K562 (cell line): Measurements from ENCODE around the gene BIN1. TPM values are rescaled to one million over a fixed set of nuclear protein-coding genes. Genes with fewer than 3 reads are reported as not detected.

Source experiments
- ARID4B ChIP-seq: sonication (generic); formaldehyde crosslinking; IDR thresholded peaks from 2 replicates; pipeline ENCODE4 v1.8.0; 2022; ENCODE audit warnings: mild to moderate bottlenecking, missing genetic modification reagents
- CCAR2 ChIP-seq: fragments of 200-400 bp; formaldehyde crosslinking; IDR thresholded peaks from 2 replicates; pipeline ENCODE4 v1.6.1; 2017; ENCODE audit warnings: mild to moderate bottlenecking, low read depth, low read length
- E2F3 ChIP-seq: fragments of 250-450 bp; sonication (Bioruptor Pico); IDR thresholded peaks from 2 replicates; pipeline ENCODE4 v1.4.0; 2020; ENCODE audit warnings: mild to moderate bottlenecking
- FOXO4 ChIP-seq: fragments of 450-650 bp; formaldehyde crosslinking; IDR thresholded peaks from 2 replicates; pipeline ENCODE4 v1.4.0; 2020; ENCODE audit warnings: mild to moderate bottlenecking, moderate library complexity
- JUND ChIP-seq, 2 experiments: IDR thresholded peaks; 2 replicates in 1 of 2; 3 replicates in 1 of 2; pipeline ENCODE4 v1.6.1; 2011; ENCODE audit warnings: borderline replicate concordance in 2 of 2, low read depth in 2 of 2, low read length in 2 of 2, improper control_type of control experiment in 1 of 2, missing biosample characterization in 1 of 2, missing genetic modification characterization in 1 of 2, missing genetic modification reagents in 1 of 2
- KLF1 ChIP-seq: fragments of 450-650 bp; IDR thresholded peaks from 2 replicates; pipeline ENCODE4 v1.6.1; 2016; ENCODE audit warnings: missing genetic modification characterization, missing compliant biosample characterization
- RCOR1 ChIP-seq, 2 experiments: IDR thresholded peaks; 2 replicates each; pipeline ENCODE4 v1.6.1; 2012; ENCODE audit warnings: low read depth in 2 of 2, low read length in 2 of 2, borderline replicate concordance in 1 of 2, improper control_type of control experiment in 1 of 2
- SREBF2 ChIP-seq: sonication (generic); formaldehyde crosslinking; IDR thresholded peaks from 2 replicates; pipeline ENCODE4 v1.4.0; 2020; ENCODE audit warnings: mild to moderate bottlenecking, missing genetic modification reagents
- TCF3 ChIP-seq: sonication (generic); formaldehyde crosslinking; IDR thresholded peaks from 2 replicates; pipeline ENCODE4 v1.4.0; 2020; ENCODE audit warnings: mild to moderate bottlenecking, missing genetic modification reagents
- UBTF ChIP-seq, 2 experiments: IDR thresholded peaks; 2 replicates each; pipeline ENCODE4 v1.6.1; 2012; ENCODE audit warnings: improper control_type of control experiment in 2 of 2, low read depth in 2 of 2, low read length in 2 of 2, borderline replicate concordance in 1 of 2
- ZHX1 ChIP-seq: fragments of 150-350 bp; conservative IDR thresholded peaks from 2 replicates; pipeline ENCODE4 v1.6.1; 2014; ENCODE audit warnings: low read length
- ZNF232 ChIP-seq: sonication (generic); formaldehyde crosslinking; IDR thresholded peaks from 2 replicates; pipeline ENCODE4 v1.8.0; 2022; ENCODE audit warnings: mild to moderate bottlenecking, missing genetic modification reagents
- polyA plus RNA-seq, 8 experiments: library from polyadenylated mRNA; depleted of rRNA in 4 of 8; stranded (reverse) in 5 of 8; unstranded in 3 of 8; fragments of >200 nt; fragmentation: Nextera tagmentation in 2 of 8; fragmentation: Illumina TruSeq in 1 of 8; extraction: Ambion mirVana in 2 of 8; extraction: Trizol in 1 of 8; gene quantifications; 2 replicates each; pipeline versions ENCODE4 v1.2.1 to v1.2.3, GENCODE V29; 2011 to 2014; ENCODE audit warnings: inconsistent platforms in 1 of 8, missing spikeins in 1 of 8
- total RNA-seq, 7 experiments: library from RNA; depleted of rRNA in 6 of 7; stranded (reverse); fragments of >200 nt in 6 of 7; fragmentation: Illumina TruSeq in 2 of 7; extraction: Trizol in 2 of 7; gene quantifications; 2 replicates each; pipeline versions ENCODE4 v1.2.1 to v1.2.3, GENCODE V29; 2011 to 2021; ENCODE audit warnings: low replicate concordance in 1 of 7

Gene BIN1
- total and polyA plus RNA-seq, 9 of the 15 experiments (the other 6 are each of a cell fraction or from before 2014, with no cell fraction given), result 0.04 to 2.8 (median 0.79) TPM; not detected in 1

GRCh38 chr2:127049927-127050802 is 56.8 kb downstream of the BIN1 start (continued):
- TF ChIP-seq ZNF232 (CRISPR knock-in tag) (no peak), UBTF (IDR thresholded peaks at IDR 0.05; ENCODE audit: borderline replicate concordance in 1 of 2, low read depth in 2 of 2, low read length in 2 of 2) (no peak), TCF3 (CRISPR knock-in tag) (no peak), FOXO4 (CRISPR knock-in tag) (no peak), CCAR2 (no peak), ARID4B (no peak), KLF1 (tag) (no peak), SREBF2 (CRISPR knock-in tag) (no peak), RCOR1 (IDR thresholded peaks at IDR 0.05; ENCODE audit: borderline replicate concordance in 1 of 2, low read depth in 2 of 2, low read length in 2 of 2) (no peak), E2F3 (CRISPR knock-in tag) (no peak), JUND (IDR thresholded peaks at IDR 0.05; ENCODE audit: borderline replicate concordance, low read depth, low read length) (peak; percentile 30; the same call in 1 of the 2 replicates), JUND (tag; IDR thresholded peaks at IDR 0.05; ENCODE audit: borderline replicate concordance, low read depth, low read length) (no peak), ZHX1 (no peak)
